GM18858 (cell line): Measurements from ENCODE around the gene EIF2B4.
"Not testable (repeated sequence)": the region's sequence is repeated elsewhere in the genome, so short reads cannot be mapped to it uniquely, and the experiment has no call there.

Experiments
- ATAC-seq: cut with Tn5 transposase; IDR thresholded peaks from one replicate; pipeline ENCODE4 v1.9.1; 2021; ENCODE audit not compliant: unreplicated experiment

EIF2B4 gene

DNA sequence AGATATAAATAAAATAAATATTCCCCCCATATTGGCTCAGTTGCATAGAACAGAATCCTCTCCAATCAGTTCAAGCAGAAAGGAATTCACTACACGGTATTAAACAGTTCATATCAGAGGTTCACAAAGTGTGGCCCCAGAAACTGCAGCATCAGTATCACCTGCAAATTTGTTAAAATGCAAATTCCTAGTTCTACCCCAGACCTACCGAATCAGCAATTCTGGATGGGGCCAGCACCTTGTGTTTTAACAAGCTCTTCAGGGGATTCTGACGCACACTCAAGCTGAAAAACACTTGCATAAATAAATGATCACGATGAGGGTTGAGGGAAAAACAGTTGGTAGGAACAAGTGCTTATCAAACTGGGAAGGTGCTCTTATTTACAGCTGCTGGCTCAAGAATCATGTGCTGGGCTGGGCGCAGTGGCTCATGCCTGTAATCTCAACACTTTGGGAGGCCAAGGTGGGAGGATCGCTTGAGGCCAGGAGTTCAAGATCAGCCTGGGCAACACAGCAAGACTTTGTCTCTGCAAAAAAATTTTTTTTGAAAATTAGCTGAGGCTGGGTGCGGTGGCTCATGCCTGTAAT is 19.9 kb downstream of the EIF2B4 start:
- ATAC-seq = no peak

DNA sequence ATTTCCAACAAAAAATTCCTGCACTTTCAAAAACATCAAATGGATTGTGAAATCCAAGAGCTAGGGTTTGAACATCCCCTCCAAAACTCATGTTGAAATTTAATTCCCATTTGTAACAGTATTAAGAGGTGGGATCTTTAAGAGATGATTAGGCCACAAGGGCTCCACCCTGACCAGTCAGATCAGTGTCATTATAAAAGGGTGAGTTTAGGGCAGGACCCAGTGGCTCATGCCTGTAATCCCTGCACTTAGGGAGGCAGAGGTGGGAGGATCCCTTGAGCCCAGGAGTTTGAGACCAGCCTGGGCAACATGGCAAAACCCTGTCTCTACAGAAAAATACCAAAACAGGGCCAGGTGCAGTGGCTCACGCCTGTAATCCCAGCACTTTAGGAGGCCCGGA is 22.5 kb downstream of the EIF2B4 start:
- no peak for ATAC-seq

DNA sequence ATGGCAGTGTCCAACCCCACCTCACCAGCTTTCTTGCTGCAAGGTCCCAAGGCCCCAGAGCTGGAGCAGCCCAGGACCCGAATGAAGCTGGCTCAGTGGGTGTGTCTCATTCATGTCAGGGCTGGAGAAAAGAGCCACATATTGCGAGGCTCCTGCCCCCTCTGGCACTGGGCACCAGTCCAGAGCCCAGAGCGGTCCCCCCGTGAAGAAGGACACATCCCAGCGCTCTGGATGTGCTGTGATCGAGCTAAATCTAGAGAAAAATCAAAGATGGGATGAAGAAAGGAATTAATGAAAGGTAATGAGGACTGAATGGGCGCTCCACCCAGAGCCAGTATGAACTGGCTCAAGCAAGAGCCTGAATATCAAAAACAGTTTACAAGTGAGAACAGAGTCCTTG is 34.0 kb downstream of the EIF2B4 start:
- ATAC-seq = no peak

DNA sequence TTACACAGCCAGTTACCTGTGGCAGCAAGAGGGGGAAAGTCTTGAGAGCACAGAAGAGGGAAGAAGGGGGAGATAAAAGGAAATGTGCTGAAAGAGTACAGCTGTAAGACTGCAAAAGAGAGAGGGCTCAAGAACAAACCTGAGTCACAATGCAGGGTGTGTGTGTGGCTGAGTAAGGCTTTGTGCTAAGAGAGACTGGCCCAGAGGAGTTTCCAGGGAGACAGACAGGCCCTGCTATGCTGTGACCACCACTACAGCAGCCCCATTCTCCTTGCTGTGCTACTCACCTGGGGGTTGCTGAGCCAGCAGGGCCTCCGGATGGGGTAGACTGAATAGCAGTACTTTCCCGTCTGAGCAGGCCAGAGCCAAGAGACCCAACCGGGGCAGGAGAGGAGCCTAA is 34.8 kb downstream of the EIF2B4 start:
- no peak for ATAC-seq

DNA sequence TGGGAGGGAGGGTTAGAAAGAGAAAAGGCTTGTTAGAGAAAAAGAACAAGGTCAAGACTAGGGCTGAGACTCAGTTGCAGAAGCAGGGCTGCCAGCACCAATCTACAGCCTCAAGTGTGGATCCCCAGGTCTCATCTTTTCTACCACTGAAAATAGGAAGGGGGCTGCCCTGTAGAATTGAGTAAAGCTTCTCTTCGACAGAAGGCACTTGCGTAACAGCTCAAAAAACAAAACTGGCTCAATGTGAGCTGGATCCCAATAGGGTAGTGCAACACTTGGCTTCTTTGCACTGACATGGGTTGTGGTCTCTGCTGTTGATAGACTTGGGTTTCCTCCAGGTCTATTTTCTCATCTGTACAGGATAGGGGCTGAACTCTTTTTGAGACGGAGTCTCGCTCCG is 45.4 kb downstream of the EIF2B4 start:
- ATAC-seq = no peak

DNA sequence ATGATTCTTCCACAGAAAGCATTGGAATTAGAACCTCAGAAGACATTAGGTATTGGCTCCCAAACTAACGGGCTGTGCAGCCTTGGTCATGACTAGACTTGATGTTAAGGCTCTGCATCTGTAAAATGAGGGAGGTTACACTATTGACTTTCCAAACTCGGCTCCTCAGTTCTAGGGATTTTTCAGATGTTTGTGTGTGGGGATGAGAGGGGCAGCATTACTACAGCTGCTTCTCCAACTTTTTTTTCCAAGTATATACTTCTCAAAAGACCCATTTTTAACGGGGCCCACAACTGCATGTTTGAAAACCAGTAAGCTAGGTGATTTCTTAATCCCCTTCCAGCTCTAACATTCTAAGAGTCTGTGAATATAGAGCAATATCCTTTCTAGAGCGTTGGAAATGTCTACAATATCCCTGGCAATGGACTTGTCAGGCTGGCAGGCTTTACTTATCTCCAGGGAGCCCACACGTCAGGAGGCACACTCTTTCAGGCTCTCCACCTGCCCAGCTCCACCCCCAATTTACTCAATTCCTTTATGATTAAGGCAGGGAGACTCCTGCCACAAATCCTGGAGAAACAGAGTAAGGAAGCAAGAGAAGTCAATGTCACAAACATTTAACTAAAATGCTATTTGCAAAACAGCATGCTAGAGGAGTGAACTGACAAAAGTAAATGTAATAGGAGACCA is 46.4 kb downstream of the EIF2B4 start:
- ATAC-seq = no peak

DNA sequence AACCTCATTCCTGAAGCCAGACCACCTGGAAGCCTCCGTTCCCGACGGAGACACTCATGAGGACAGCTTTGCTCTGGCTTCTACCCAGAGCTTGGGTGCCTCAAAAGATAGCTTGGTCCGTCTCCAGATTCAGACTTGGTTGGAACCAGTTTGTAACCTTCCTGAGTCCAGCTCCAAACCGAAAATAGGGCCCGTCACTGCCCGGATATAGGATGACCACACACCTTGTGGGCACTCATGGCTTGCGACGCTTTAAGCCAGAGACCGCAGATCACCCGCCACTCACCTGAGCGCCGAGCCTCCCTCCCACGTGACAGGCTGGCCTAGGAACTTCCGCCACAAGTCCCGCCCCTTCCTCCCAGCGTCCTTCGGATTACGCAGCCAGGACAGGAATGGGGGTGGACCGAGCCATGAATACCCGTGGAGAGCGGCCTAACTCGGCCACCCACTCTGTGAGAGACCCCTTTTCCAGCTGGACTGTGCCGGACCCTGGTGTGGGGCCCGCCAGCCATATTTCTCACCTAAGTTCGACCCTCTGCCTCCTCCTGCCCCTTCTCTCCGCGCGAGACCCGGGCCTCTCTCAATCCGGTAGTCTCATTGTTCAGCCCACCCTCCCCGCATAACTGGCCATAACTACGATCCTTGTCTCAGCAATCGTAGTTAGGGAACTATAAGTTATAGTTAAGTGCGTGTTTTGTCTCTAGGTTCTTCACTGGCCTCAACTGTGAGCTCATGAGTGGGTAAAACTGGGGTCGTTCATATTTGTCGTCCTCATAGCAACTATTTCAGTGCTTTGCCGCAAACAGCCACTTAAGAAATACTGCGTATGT is 47.2 kb downstream of the EIF2B4 start, which contains the start of gene MPV17:
Gene MPV17, minus strand, starts transcription at position 332 of the 830 bp plus-strand sequence. CDS start 580 bp downstream, outside the sequence.
- peak; percentile 69 for ATAC-seq

DNA sequence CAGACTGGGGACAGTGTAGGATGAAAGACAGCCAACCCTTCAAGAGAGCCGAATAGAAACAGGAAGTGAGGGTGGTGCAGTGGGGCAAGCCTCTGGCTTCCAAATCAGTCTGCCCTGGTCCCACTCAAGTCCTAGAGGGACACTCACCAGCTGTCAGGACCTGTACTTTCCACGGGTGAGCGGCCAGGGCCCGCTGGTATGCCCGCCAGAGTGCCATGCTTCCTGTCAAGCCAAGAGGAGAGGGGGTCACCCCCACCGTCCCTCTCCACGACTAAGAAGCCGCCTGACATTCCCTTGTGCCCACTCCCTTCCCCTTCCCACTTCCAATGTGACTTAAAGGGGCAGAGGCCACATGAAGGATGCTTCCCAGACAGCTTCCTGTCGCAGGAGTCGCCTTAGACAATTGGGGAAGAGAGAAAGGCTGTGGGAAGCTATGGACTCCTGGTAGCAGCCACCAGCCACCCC is 47.8 kb downstream of the EIF2B4 start:
- ATAC-seq = no peak

DNA sequence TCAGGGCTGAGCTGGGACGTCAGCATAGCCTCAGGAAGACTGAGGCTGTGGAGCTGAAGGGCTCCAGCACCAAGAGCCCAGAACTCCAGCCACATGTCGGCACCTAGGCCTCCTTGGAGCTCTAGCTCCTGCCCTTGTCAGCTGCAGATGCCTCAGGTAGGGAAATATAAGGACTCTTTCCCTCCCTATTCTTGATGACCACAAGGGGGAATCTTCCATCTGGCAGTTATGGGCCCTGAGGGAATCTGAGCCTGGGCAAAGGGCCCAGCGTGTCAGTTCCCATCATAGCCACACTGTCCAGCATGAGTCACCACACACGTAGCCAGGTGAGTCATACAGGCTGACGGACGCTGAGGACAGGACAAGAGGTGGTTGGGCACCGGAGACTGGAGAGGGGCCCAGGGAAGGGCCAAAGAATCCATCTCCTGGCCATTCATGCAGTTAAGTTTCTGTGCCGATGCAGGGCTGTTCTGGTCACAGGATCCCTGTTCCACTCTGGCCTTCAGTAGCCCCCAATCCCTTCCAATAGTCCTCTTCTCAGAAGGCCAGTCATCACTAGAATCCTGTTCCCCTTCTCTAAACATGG is 49.1 kb downstream of the EIF2B4 start:
- ATAC-seq = no peak

DNA sequence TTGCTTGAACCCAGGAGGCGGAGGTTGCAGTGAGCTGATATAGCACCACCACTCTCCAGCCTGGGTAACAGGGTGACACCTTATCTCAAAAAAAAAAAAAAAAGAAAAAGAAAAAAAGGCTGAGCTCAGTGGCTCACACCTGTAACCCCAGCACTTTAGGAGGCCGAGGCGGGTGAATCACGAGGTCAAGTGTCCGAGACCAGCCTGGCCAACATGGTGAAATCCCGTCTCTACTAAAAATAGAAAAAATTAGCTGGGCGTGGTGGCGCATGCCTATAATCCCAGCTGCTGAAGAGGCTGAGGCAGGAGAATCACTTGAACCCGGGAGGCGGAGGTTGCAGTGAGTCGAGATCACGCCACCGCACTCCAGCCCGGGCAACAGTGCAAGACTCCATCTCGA is 50.3 kb downstream of the EIF2B4 start:
- ATAC-seq = not testable (repeated sequence)

DNA sequence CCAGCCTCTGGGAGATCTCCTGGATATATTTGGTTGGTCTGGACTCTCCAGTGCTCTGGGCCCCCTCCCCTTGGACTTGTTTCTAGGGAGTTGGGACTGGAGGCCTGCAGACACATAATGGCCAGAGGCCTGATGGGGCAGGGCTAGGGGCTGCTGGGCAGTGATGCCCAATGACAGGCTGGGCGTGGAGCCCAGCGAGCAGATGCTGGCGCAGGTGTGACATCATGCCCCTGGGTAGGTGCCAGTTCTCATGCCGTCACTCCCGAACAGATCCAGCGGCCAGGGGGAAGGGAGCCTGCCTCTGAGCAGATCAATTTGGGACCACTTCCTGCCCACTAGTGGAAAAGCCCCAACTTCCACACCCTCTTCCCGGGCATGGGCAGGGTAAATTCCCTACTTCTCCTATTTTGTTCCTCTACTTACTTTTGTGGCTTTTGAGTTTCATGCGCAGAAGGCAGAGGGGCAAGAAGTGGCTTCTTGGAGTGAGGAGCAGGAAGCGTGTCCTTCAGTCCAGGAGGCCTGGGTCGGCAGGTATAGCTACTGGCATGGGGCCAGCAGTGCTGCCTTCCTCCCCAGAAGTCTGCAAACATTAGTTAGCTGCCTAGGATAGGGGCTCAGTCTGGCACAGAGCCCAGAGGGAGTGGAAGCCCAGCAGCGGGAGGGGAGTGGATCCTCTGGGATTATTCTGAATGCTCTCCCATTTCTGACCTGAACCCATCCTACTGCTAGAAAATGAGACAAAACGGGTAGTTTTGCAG is 53.3 kb downstream of the EIF2B4 start:
- ATAC-seq = no peak

DNA sequence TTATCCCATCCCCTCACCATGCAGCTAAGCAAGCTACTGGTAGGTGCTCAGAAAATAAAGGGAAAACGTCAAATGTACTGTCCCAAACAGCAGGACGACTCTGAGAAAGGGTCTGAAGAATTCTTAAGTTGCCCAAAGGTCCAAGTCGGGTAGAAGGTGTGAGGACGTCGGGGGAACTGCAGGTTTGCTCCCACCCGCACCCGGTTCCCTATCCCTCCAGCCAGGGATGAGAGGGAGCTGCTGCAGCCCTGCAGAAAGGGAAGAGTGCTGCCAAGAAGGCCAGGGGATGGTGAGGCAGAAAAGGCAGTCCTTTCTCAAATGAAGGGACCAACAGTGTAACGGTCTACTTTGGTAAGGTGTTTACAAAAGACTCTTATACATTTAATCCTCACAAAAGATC is 55.0 kb downstream of the EIF2B4 start:
- ATAC-seq = no peak

DNA sequence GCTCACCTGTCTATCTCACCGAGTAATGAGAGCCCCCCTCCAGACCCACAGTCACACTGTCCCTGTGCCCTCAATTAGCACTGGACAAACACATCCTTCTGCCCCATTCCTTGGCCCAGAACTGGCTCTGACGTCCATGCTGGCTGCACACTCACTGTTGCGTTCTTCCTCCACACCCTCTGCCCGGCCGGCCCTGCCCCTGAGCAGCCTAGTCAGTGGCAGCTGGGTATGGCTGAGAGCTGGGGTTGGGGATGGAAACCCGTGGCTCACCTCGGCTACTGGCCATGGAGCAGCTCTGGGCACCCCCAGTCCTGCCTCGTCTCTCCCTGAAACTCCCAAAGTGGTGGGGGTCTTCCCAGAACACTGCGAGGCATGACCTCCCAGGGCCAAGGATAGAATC is 55.4 kb downstream of the EIF2B4 start:
- ATAC-seq = no peak
